Uterus (tissue), 2 donors: ENCODE results near the gene PALB2.

Experiments
- CTCF ChIP-seq, 4 experiments: fragments of 200-600 bp in 2 of 4; fragments of 450-650 bp in 2 of 4; sonication (generic) in 2 of 4; IDR thresholded peaks; one replicate each; pipeline ENCODE4 v1.5.1; 2016 to 2019; ENCODE audit warnings: antibody characterized with exemption in 4 of 4, mild to moderate bottlenecking in 2 of 4, moderate library complexity in 1 of 4
- POLR2A ChIP-seq, 2 donors: fragments of 450-650 bp; IDR thresholded peaks; one replicate each; pipeline ENCODE4 v1.6.1; 2016; ENCODE audit warnings: antibody characterized with exemption in 2 of 2, mild to moderate bottlenecking in 1 of 2, moderate library complexity in 1 of 2

GRCh38 chr16:23668873-23669272 is 27.8 kb upstream of the PALB2 start:
- TF ChIP-seq CTCF (IDR thresholded peaks at IDR 0.05) (no peak), POLR2A (IDR thresholded peaks at IDR 0.05) (no peak)
